Natural killer cell (primary cell): ENCODE data around the gene SORCS2. TPM values are rescaled to one million over a fixed set of nuclear protein-coding genes. Genes with fewer than 3 reads are reported as not detected.

Source experiments
- ATAC-seq, 3 donors: fragments of 150-1000 bp in 2 of 3; fragments of 200-7000 bp in 1 of 3; cut with Tn5 transposase; 1 replicate in 1 of 3; 2 replicates in 2 of 3; pipeline ENCODE4 v1.10.0; 2021; ENCODE audit warnings: mild to moderate bottlenecking in 2 of 3, moderate library complexity in 2 of 3
- DNase-seq, 2 donors: peaks; one replicate each; pipeline versions ENCODE4 v3.0.0 to v3.0.0-alpha.2; 2013 to 2021; ENCODE audit warnings: mixed read lengths in 1 of 2
- H3K27ac ChIP-seq: one replicate; pipeline ENCODE4 v1.5.1; 2013; ENCODE audit warnings: mild to moderate bottlenecking, low read length
- H3K27me3 ChIP-seq: one replicate; pipeline ENCODE4 v1.6.1; 2013; ENCODE audit warnings: low read length; ENCODE audit not compliant: control insufficient read depth, insufficient read depth
- H3K36me3 ChIP-seq: one replicate; pipeline ENCODE4 v1.6.1; 2013; ENCODE audit warnings: low read length; ENCODE audit not compliant: control insufficient read depth, insufficient read depth
- H3K4me1 ChIP-seq: one replicate; pipeline ENCODE4 v1.6.1; 2013; ENCODE audit warnings: low read length; ENCODE audit not compliant: control insufficient read depth, insufficient read depth
- H3K4me3 ChIP-seq: one replicate; pipeline ENCODE4 v1.5.1; 2013; ENCODE audit warnings: low read length
- H3K9me3 ChIP-seq: one replicate; pipeline ENCODE4 v1.6.1; 2013; ENCODE audit warnings: low read length; ENCODE audit not compliant: control insufficient read depth, insufficient read depth
- H3K27ac Mint-ChIP-seq, 2 donors: one replicate each; pipeline ENCODE4 v1.8.0; 2022; ENCODE audit warnings: mild to moderate bottlenecking in 2 of 2, mixed read lengths in 2 of 2, moderate library complexity in 1 of 2
- H3K27me3 Mint-ChIP-seq, 2 donors: one replicate each; pipeline ENCODE4 v1.8.0; 2022; ENCODE audit warnings: low read depth in 2 of 2, mixed read lengths in 2 of 2
- H3K36me3 Mint-ChIP-seq: one replicate; pipeline ENCODE4 v1.8.0; 2022; ENCODE audit warnings: mixed read lengths
- H3K4me1 Mint-ChIP-seq, 2 donors: one replicate each; pipeline ENCODE4 v1.8.0; 2022; ENCODE audit warnings: mixed read lengths in 2 of 2
- H3K4me3 Mint-ChIP-seq: one replicate; pipeline ENCODE4 v1.8.0; 2022; ENCODE audit warnings: mild to moderate bottlenecking, moderate library complexity, mixed read lengths
- H3K9me3 Mint-ChIP-seq, 2 donors: one replicate each; pipeline ENCODE4 v1.8.0; 2022; ENCODE audit warnings: mixed read lengths in 2 of 2
- WGBS: methylation state at CpG from one replicate; pipeline ENCODE4 v1.1.7; 2013; ENCODE audit warnings: missing lambda C conversion rate; ENCODE audit not compliant: insufficient coverage; 5-methylcytosine and 5-hydroxymethylcytosine counted together
- intact Hi-C: fragments of 100-400 bp; cut with micrococcal nuclease; formaldehyde crosslinking; loops from one replicate; pipeline ENCODE4 v1.14.2; 2022
- total RNA-seq, 4 donors: library from RNA; stranded (reverse); fragments of 120-200 nt in 1 of 4; gene quantifications; one replicate each; pipeline versions ENCODE4 v1.2.3 to v1.2.4, GENCODE V29; 2013 to 2022
- TF ChIP-seq, protein P1 (sequence below): fragments of 200-600 bp; IDR thresholded peaks from one replicate; pipeline ENCODE4 v1.8.0; 2022; ENCODE audit warnings: antibody characterized with exemption

The SORCS2 gene
- total RNA-seq, 3 donors from 2014 or later (not counting 1 experiment from before 2014, with no cell fraction given) = 1.2 to 2.5 (median 1.4) TPM

DNA sequence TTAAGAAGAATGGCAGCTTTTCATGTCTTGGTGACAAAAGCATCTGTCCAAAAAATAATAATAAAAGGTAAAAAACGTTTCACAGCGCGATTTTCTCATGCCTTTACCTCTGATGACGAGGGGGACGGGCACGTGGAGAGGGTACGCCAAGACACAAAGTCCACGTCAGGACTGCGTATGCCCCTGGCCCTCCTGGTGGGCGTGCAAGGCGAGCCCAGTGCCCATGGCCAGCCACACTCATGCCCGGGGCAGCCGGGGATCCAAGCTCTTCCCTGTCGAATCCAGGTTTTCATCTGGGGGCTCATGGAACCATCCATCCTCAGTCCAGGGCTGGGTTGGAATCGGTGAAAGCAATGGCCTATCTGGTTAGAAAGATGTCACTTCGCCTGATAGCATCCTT lies 570.8 kb downstream of the SORCS2 start:
- intact Hi-C loops = loop anchor here (5.0 kb wide), 1 partner anchor 39 kb away; no protein-coding TSS in a partner anchor
- no peaks in the 10 kb centered on the region for H3K9me3 ChIP-seq
- H3K9me3 Mint-ChIP-seq = no peaks in the 10 kb centered on the region
- no peaks in the 10 kb centered on the region for H3K36me3 Mint-ChIP-seq
- WGBS = 90% methylated on average over 16 of the region's 16 CpGs
- H3K4me1 ChIP-seq = peaks cover 16% of the 10 kb centered on the region
- TF ChIP-seq, protein P1, sequence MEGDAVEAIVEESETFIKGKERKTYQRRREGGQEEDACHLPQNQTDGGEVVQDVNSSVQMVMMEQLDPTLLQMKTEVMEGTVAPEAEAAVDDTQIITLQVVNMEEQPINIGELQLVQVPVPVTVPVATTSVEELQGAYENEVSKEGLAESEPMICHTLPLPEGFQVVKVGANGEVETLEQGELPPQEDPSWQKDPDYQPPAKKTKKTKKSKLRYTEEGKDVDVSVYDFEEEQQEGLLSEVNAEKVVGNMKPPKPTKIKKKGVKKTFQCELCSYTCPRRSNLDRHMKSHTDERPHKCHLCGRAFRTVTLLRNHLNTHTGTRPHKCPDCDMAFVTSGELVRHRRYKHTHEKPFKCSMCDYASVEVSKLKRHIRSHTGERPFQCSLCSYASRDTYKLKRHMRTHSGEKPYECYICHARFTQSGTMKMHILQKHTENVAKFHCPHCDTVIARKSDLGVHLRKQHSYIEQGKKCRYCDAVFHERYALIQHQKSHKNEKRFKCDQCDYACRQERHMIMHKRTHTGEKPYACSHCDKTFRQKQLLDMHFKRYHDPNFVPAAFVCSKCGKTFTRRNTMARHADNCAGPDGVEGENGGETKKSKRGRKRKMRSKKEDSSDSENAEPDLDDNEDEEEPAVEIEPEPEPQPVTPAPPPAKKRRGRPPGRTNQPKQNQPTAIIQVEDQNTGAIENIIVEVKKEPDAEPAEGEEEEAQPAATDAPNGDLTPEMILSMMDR = no peak
- no peak overlapping the region for H3K27ac ChIP-seq
- no peaks in the 10 kb centered on the region for H3K27me3 ChIP-seq
- no peak overlapping the region for H3K27ac Mint-ChIP-seq
- no peak overlapping the region for H3K4me3 Mint-ChIP-seq
- ATAC-seq (no peak), DNase-seq (no peak)
- H3K4me3 ChIP-seq = no peak overlapping the region
- no peaks in the 10 kb centered on the region for H3K27me3 Mint-ChIP-seq
- H3K36me3 ChIP-seq = no peaks in the 10 kb centered on the region
- H3K4me1 Mint-ChIP-seq = peaks cover 11 to 19% of the 10 kb centered on the region in 2 donors

DNA sequence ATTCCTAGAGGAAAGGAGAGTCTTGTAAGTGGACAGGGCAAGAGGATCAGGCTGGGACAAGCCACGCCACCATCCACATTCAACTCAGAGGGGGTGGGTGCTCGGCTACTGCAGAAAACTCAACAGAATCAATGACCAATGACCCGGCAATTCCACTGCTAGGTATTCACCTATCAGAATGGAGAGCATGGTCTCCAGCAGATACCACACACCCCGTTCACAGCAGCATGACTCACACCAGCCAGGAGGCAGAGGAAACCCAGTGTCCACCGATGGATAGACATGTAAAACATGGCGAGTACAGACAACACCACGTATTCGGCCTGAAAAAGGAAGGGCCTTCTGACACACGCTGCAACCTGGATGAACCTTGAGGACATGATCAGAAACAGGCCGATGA lies 571.5 kb downstream of the SORCS2 start:
- Histone ChIP-seq H3K27ac (no peak overlapping the region), H3K4me1 (peaks cover 11% of the 10 kb centered on the region), H3K9me3 (no peaks in the 10 kb centered on the region), H3K27me3 (no peaks in the 10 kb centered on the region), H3K4me3 (no peak overlapping the region), H3K36me3 (no peaks in the 10 kb centered on the region)
- ATAC-seq (no peak), DNase-seq (no peak)
- no peaks in the 10 kb centered on the region for H3K36me3 Mint-ChIP-seq
- intact Hi-C loops = loop anchor here (5.0 kb wide), 1 partner anchor 39 kb away; no protein-coding TSS in a partner anchor
- no peak overlapping the region for H3K4me3 Mint-ChIP-seq
- TF ChIP-seq, protein P1 = no peak
- no peak overlapping the region for H3K27ac Mint-ChIP-seq
- H3K4me1 Mint-ChIP-seq = peaks cover 6 to 13% of the 10 kb centered on the region in 2 donors
- 79% methylated on average over 10 of the region's 10 CpGs for WGBS
- no peaks in the 10 kb centered on the region for H3K27me3 Mint-ChIP-seq
- no peaks in the 10 kb centered on the region for H3K9me3 Mint-ChIP-seq

GRCh38 chr4:7764466-7764865 lies 572.1 kb downstream of the SORCS2 start:
- H3K4me1 ChIP-seq = peaks cover 10% of the 10 kb centered on the region
- intact Hi-C loops = loop anchor here (5.0 kb wide), 1 partner anchor 38 kb away; no protein-coding TSS in a partner anchor
- DNase-seq (no peak), ATAC-seq (no peak)
- H3K27me3 ChIP-seq = no peaks in the 10 kb centered on the region
- H3K36me3 ChIP-seq = no peaks in the 10 kb centered on the region
- no peak overlapping the region for H3K27ac Mint-ChIP-seq
- H3K4me1 Mint-ChIP-seq = peaks cover 1 to 8% of the 10 kb centered on the region in 2 donors
- H3K9me3 ChIP-seq = no peaks in the 10 kb centered on the region
- TF ChIP-seq, protein P1 = no peak
- WGBS = 95% methylated on average over 5 of the region's 5 CpGs
- no peaks in the 10 kb centered on the region for H3K27me3 Mint-ChIP-seq
- H3K36me3 Mint-ChIP-seq = no peaks in the 10 kb centered on the region
- H3K27ac ChIP-seq = no peak overlapping the region
- no peaks in the 10 kb centered on the region for H3K9me3 Mint-ChIP-seq
- no peak overlapping the region for H3K4me3 Mint-ChIP-seq
- no peak overlapping the region for H3K4me3 ChIP-seq

DNA sequence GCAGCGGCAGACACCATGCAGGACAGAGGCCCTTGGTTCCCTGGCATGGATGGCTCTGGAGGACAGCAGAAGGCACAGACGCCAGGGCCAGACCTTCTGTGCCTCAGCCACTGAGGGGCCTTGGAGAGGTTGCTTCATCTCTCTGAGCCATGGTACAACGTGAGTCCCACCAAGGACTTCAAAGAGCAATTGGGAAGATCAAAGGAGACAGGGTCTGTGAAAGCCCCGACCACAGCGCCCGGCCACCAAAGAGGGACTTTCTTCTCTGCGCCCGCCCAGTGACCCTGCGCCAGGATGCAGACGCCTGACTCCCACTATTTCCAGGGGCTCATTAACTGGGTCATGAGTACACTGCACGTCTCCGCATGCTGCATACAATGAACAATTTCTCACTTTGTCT lies 573.3 kb downstream of the SORCS2 start:
- Histone ChIP-seq H3K9me3 (no peaks in the 10 kb centered on the region), H3K27me3 (no peaks in the 10 kb centered on the region), H3K36me3 (no peaks in the 10 kb centered on the region), H3K4me3 (no peak overlapping the region), H3K27ac (no peak overlapping the region), H3K4me1 (peaks cover 2% of the 10 kb centered on the region)
- no peak overlapping the region for H3K27ac Mint-ChIP-seq
- TF ChIP-seq, protein P1 = no peak
- intact Hi-C loops = no loop called here
- H3K36me3 Mint-ChIP-seq = no peaks in the 10 kb centered on the region
- DNase-seq (no peak), ATAC-seq (no peak)
- H3K9me3 Mint-ChIP-seq = no peaks in the 10 kb centered on the region
- 78% methylated on average over 12 of the region's 12 CpGs for WGBS
- H3K4me3 Mint-ChIP-seq = no peak overlapping the region
- peaks cover 0 to 8% of the 10 kb centered on the region in 2 donors for H3K4me1 Mint-ChIP-seq
- no peaks in the 10 kb centered on the region for H3K27me3 Mint-ChIP-seq
